ENCODE measurements around the gene VDR. TPM values are rescaled to one million over a fixed set of nuclear protein-coding genes. Genes with fewer than 3 reads are reported as not detected.

Gene VDR
- polyA plus RNA-seq, 1 donor (not counting 4 experiments of a cell fraction or from before 2014, with no cell fraction given): 43.3 TPM

GRCh38 chr12:47892819-47893218, 12.0 kb downstream of the VDR start:
- Histone ChIP-seq H3K4me1 (ENCODE audit: control insufficient read depth, extremely low read depth, insufficient read depth, low read length) (peaks cover 37% of the 10 kb centered on the region), H3K27ac (ENCODE audit: control insufficient read depth, insufficient read depth, low read length) (no peak overlapping the region), H2AFZ (ENCODE audit: control insufficient read depth, low read length) (no peak overlapping the region), H3K9me1 (ENCODE audit: control insufficient read depth, extremely low read depth, insufficient read depth, low read length) (peaks cover 2% of the 10 kb centered on the region), H3K9me3 (ENCODE audit: control insufficient read depth, low read depth, low read length) (no peaks in the 10 kb centered on the region), H3K79me2 (ENCODE audit: control insufficient read depth, insufficient read depth, low read length) (peaks cover 95% of the 10 kb centered on the region), H3K4me2 (ENCODE audit: control insufficient read depth, extremely low read depth, insufficient read depth, low read depth, low read length) (no peak overlapping the region), H3K4me3 (ENCODE audit: control insufficient read depth in 2 of 3, extremely low read depth in 1 of 3, insufficient read depth in 2 of 3, low read depth in 1 of 3, low read length in 3 of 3) (no peak overlapping the region), H3K27me3 (ENCODE audit: control insufficient read depth, extremely low read depth, insufficient read depth, low read length) (no peaks in the 10 kb centered on the region), H4K20me1 (ENCODE audit: control insufficient read depth, extremely low read depth, insufficient read depth, low read length) (peaks cover 5% of the 10 kb centered on the region), H3K36me3 (ENCODE audit: control insufficient read depth in 2 of 2, extremely low read depth in 1 of 2, insufficient read depth in 2 of 2, low read length in 2 of 2) (peaks cover 20 to 39% of the 10 kb centered on the region in 2 experiments), H3K9ac (ENCODE audit: control insufficient read depth, extremely low read depth, insufficient read depth, low read length) (no peak overlapping the region)
- DNase-seq (ENCODE audit: low read depth, low spot score) (no peak), FAIRE-seq (no peak)
- dilution Hi-C loops (cut with MboI; ENCODE audit: extremely low pct_ligation_motif_present, low sequenced_read_pairs): no loop called here
- no peak for TF ChIP-seq EZH2 (IDR thresholded peaks at IDR 0.05; ENCODE audit: low read length)
- TF ChIP-seq CTCF (optimal IDR thresholded peaks at IDR 0.05 in 1 of 3, IDR thresholded peaks at IDR 0.05 in 1 of 3, conservative IDR thresholded peaks at IDR 0.05 in 1 of 3; ENCODE audit: extremely low read depth in 1 of 3, insufficient read depth in 2 of 3, low read length in 3 of 3): no peak

- Histone ChIP-seq H3K27me3 (ENCODE audit: control insufficient read depth, extremely low read depth, insufficient read depth, low read length) (no peaks in the 10 kb centered on the region), H3K4me1 (ENCODE audit: control insufficient read depth, extremely low read depth, insufficient read depth, low read length) (peaks cover 23% of the 10 kb centered on the region), H3K36me3 (ENCODE audit: control insufficient read depth in 2 of 2, extremely low read depth in 1 of 2, insufficient read depth in 2 of 2, low read length in 2 of 2) (peaks cover 22 to 43% of the 10 kb centered on the region in 2 experiments), H3K27ac (ENCODE audit: control insufficient read depth, insufficient read depth, low read length) (no peak overlapping the region), H4K20me1 (ENCODE audit: control insufficient read depth, extremely low read depth, insufficient read depth, low read length) (peaks cover 5% of the 10 kb centered on the region), H3K9me3 (ENCODE audit: control insufficient read depth, low read depth, low read length) (no peaks in the 10 kb centered on the region), H3K9me1 (ENCODE audit: control insufficient read depth, extremely low read depth, insufficient read depth, low read length) (peaks cover 2% of the 10 kb centered on the region), H3K4me2 (ENCODE audit: control insufficient read depth, extremely low read depth, insufficient read depth, low read depth, low read length) (no peak overlapping the region), H3K4me3 (ENCODE audit: control insufficient read depth in 2 of 3, extremely low read depth in 1 of 3, insufficient read depth in 2 of 3, low read depth in 1 of 3, low read length in 3 of 3) (no peak overlapping the region), H2AFZ (ENCODE audit: control insufficient read depth, low read length) (no peak overlapping the region), H3K9ac (ENCODE audit: control insufficient read depth, extremely low read depth, insufficient read depth, low read length) (no peak overlapping the region), H3K79me2 (ENCODE audit: control insufficient read depth, insufficient read depth, low read length) (peaks cover 95% of the 10 kb centered on the region)
- DNase-seq (ENCODE audit: low read depth, low spot score) (no peak), FAIRE-seq (no peak)
- TF ChIP-seq EZH2 (IDR thresholded peaks at IDR 0.05; ENCODE audit: low read length) (no peak), CTCF (optimal IDR thresholded peaks at IDR 0.05 in 1 of 3, IDR thresholded peaks at IDR 0.05 in 1 of 3, conservative IDR thresholded peaks at IDR 0.05 in 1 of 3; ENCODE audit: extremely low read depth in 1 of 3, insufficient read depth in 2 of 3, low read length in 3 of 3) (no peak)
- dilution Hi-C loops (cut with MboI; ENCODE audit: extremely low pct_ligation_motif_present, low sequenced_read_pairs): no loop called here
Observed at GRCh38 chr12:47891356-47891755, 13.4 kb downstream of the VDR start.
